ENCODE measurements around the gene PRG2. TPM values are rescaled to one million over a fixed set of nuclear protein-coding genes. Genes with fewer than 3 reads are reported as not detected.

The PRG2 gene
- total RNA-seq, 4 donors from 2014 or later: 0.33 TPM; not detected in 3

- intact Hi-C loops (cut with DNase I): loop anchor here (5.0 to 10.0 kb wide), 4 partner anchors 109 to 299 kb away; partner anchors contain the start of gene YPEL4
- H3K27me3 ChIP-seq: no peaks in the 10 kb centered on the region
- no peak for DNase-seq (ENCODE audit: extremely low spot score)
- 21% methylated on average over 11 of the region's 11 CpGs for WGBS
- H3K4me3 ChIP-seq: no peak overlapping the region
- H3K9me3 ChIP-seq: no peaks in the 10 kb centered on the region
- H3K4me1 ChIP-seq: peaks cover 3 to 15% (median 10%) of the 10 kb centered on the region in 4 donors
- no peak overlapping the region for H3K27ac ChIP-seq (replicated peaks in 1 of 4)
- no peaks in the 10 kb centered on the region for H3K36me3 ChIP-seq
- TF ChIP-seq CTCF (IDR thresholded peaks at IDR 0.05) (peak; percentile 58 to 88 (median 82)), POLR2AphosphoS5 (IDR thresholded peaks at IDR 0.05) (no peak)
These were observed 44.8 kb downstream of the PRG2 start for GRCh38 chr11:57345555-57346211.

GRCh38 chr11:57344826-57345225 is 45.6 kb downstream of the PRG2 start:
- intact Hi-C loops (cut with DNase I): loop anchor here (5.0 to 10.0 kb wide), 4 partner anchors 110 to 300 kb away; partner anchors contain the start of gene YPEL4
- Histone ChIP-seq H3K9me3 (no peaks in the 10 kb centered on the region), H3K27me3 (no peaks in the 10 kb centered on the region), H3K4me3 (no peak overlapping the region), H3K27ac (replicated peaks in 1 of 4) (no peak overlapping the region), H3K36me3 (no peaks in the 10 kb centered on the region), H3K4me1 (peaks cover 3 to 18% (median 12%) of the 10 kb centered on the region in 4 donors)
- DNase-seq (ENCODE audit: extremely low spot score): no peak
- TF ChIP-seq CTCF (IDR thresholded peaks at IDR 0.05) (no peak), POLR2A (IDR thresholded peaks at IDR 0.05; ENCODE audit: low read depth) (no peak), EP300 (IDR thresholded peaks at IDR 0.05) (no peak), POLR2AphosphoS5 (IDR thresholded peaks at IDR 0.05) (no peak)
- WGBS: 82% methylated on average over 10 of the region's 10 CpGs

- intact Hi-C loops (cut with DNase I): loop anchor here (10.0 kb wide), 2 partner anchors 111 to 301 kb away; partner anchors contain the start of gene YPEL4
- WGBS: 81% methylated on average over 7 of the region's 7 CpGs
These were observed 46.6 kb downstream of the PRG2 start for GRCh38 chr11:57343825-57344224.

GRCh38 chr11:57342702-57343101 is 47.7 kb downstream of the PRG2 start:
- DNase-seq (ENCODE audit: extremely low spot score): no peak
- Histone ChIP-seq H3K4me3 (no peak overlapping the region), H3K27ac (replicated peaks in 1 of 4) (no peak overlapping the region), H3K27me3 (no peaks in the 10 kb centered on the region), H3K4me1 (peaks cover 0 to 17% (median 9%) of the 10 kb centered on the region in 4 donors), H3K36me3 (no peaks in the 10 kb centered on the region), H3K9me3 (no peaks in the 10 kb centered on the region)
- TF ChIP-seq POLR2A (IDR thresholded peaks at IDR 0.05; ENCODE audit: low read depth) (no peak), CTCF (IDR thresholded peaks at IDR 0.05) (no peak)
- WGBS: 65% methylated on average over 11 of the region's 11 CpGs
- intact Hi-C loops (cut with DNase I): loop anchor here (10.0 kb wide), 2 partner anchors 112 to 302 kb away; partner anchors contain the start of gene YPEL4

More at GRCh38 chr11:57343825-57344224, 46.6 kb downstream of the PRG2 start:
- H3K4me3 ChIP-seq: no peak overlapping the region
- no peaks in the 10 kb centered on the region for H3K9me3 ChIP-seq
- H3K27me3 ChIP-seq: no peaks in the 10 kb centered on the region
- no peaks in the 10 kb centered on the region for H3K36me3 ChIP-seq
- no peak overlapping the region for H3K27ac ChIP-seq (replicated peaks in 1 of 4)
- no peak for DNase-seq (ENCODE audit: extremely low spot score)
- TF ChIP-seq POLR2AphosphoS5 (IDR thresholded peaks at IDR 0.05) (no peak), POLR2A (IDR thresholded peaks at IDR 0.05; ENCODE audit: low read depth) (no peak), EP300 (IDR thresholded peaks at IDR 0.05) (no peak), CTCF (IDR thresholded peaks at IDR 0.05) (no peak)
- H3K4me1 ChIP-seq: peaks cover 0 to 17% (median 9%) of the 10 kb centered on the region in 4 donors
